ENCODE results near the gene CDH23. TPM values are rescaled to one million over a fixed set of nuclear protein-coding genes. Genes with fewer than 3 reads are reported as not detected.

Gene CDH23
- polyA plus RNA-seq, 2 of the 4 experiments (the other 2 are of a cell fraction) = 1.1 to 2.3 TPM

GRCh38 chr10:71365366-71365765 is 31.4 kb upstream of the CDH23 start:
- no peak for ATAC-seq
- CTCF ChIA-PET = interaction anchor here (0.6 to 47.4 kb wide), 11 partner anchors 9 to 352 kb away, joined by 3 to 977 read pairs (median 5); partner anchors contain the start of gene SLC29A3
- H3K4me3 ChIP-seq = no peak overlapping the region
- FAIRE-seq = no peak
- TF ChIP-seq POLR2AphosphoS2 (conservative IDR thresholded peaks at IDR 0.05; ENCODE audit: low read length) (no peak), MAX (IDR thresholded peaks at IDR 0.05) (no peak), CBX8 (IDR thresholded peaks at IDR 0.05) (no peak), RCOR1 (IDR thresholded peaks at IDR 0.05; ENCODE audit: low read depth, low read length) (no peak), JUN (IDR thresholded peaks at IDR 0.05) (no peak), EHF (CRISPR knock-in tag; IDR thresholded peaks at IDR 0.05) (no peak)
- H3K9me3 ChIP-seq = no peaks in the 10 kb centered on the region
- POLR2A ChIA-PET = interaction anchor here (1.6 to 2.4 kb wide), 3 partner anchors 11 to 46 kb away, joined by 8 to 24 read pairs (median 23); partner anchors contain the start of gene SLC29A3
- H3K4me2 ChIP-seq = peak overlapping the region; percentile 31; the same call in 2 of the 3 replicates
- DNase-seq (ENCODE audit: low read depth in 1 of 2, low spot score in 1 of 2) = no peak
- 95% methylated on average over 6 of the region's 6 CpGs for WGBS (ENCODE audit: missing lambda C conversion rate)
- peak overlapping the region; percentile 68 to 85 for H3K27ac ChIP-seq
- H3K4me1 ChIP-seq = peaks cover 17% of the 10 kb centered on the region

- peaks cover 17% of the 10 kb centered on the region for H3K4me1 ChIP-seq
- ChIA-PET POLR2A (interaction anchor here (1.6 kb wide), 1 partner anchor 10 kb away, joined by 8 read pairs; no protein-coding TSS in a partner anchor), CTCF (interaction anchor here (0.9 to 47.4 kb wide), 6 partner anchors 10 to 241 kb away, joined by 3 to 977 read pairs (median 5); partner anchors contain the start of gene SLC29A3)
- H3K9me3 ChIP-seq = no peaks in the 10 kb centered on the region
- 87% methylated on average over 8 of the region's 8 CpGs for WGBS (ENCODE audit: missing lambda C conversion rate)
- no peak overlapping the region for H3K4me3 ChIP-seq
- H3K4me2 ChIP-seq = no peak overlapping the region
- no peak for TF ChIP-seq JUN (IDR thresholded peaks at IDR 0.05)
- TF ChIP-seq HMGXB4 (CRISPR knock-in tag; IDR thresholded peaks at IDR 0.05; ENCODE audit: borderline replicate concordance) = no peak
- TF ChIP-seq ATOH8 (CRISPR knock-in tag; IDR thresholded peaks at IDR 0.05; ENCODE audit: low read depth) = no peak
- TF ChIP-seq RARB (CRISPR knock-in tag; IDR thresholded peaks at IDR 0.05) = no peak
- no peak for TF ChIP-seq JUNB (IDR thresholded peaks at IDR 0.05)
- TF ChIP-seq USF2 (IDR thresholded peaks at IDR 0.05) = no peak
- no peak for TF ChIP-seq ESRRA (IDR thresholded peaks at IDR 0.05; ENCODE audit: borderline replicate concordance, low read length)
- TF ChIP-seq FOSL2 (IDR thresholded peaks at IDR 0.05) = no peak
- no peak for TF ChIP-seq FOSL2 (CRISPR knock-in tag; IDR thresholded peaks at IDR 0.05)
- TF ChIP-seq EHMT2 (IDR thresholded peaks at IDR 0.05; ENCODE audit: low read depth) = no peak
- TF ChIP-seq CBX2 (IDR thresholded peaks at IDR 0.05; ENCODE audit: borderline replicate concordance, low read depth) = no peak
- no peak for TF ChIP-seq MAZ (IDR thresholded peaks at IDR 0.05; ENCODE audit: borderline replicate concordance, low read depth, low read length)
- TF ChIP-seq ZC3H11A (IDR thresholded peaks at IDR 0.05) = no peak
- TF ChIP-seq HDAC2 (IDR thresholded peaks at IDR 0.05) = no peak
- no peak for DNase-seq (ENCODE audit: low read depth in 1 of 2, low spot score in 1 of 2)
- peak overlapping the region in 1 of 2 experiments; percentile 42; a peak in 1 of 6 replicates for H3K27ac ChIP-seq
- ATAC-seq = no peak
- no peak for FAIRE-seq
These were observed 30.0 kb upstream of the CDH23 start for GRCh38 chr10:71366690-71367089.

- ATAC-seq = no peak
- no peak for DNase-seq (ENCODE audit: low read depth in 1 of 2, low spot score in 1 of 2)
- ChIA-PET CTCF (interaction anchor here (0.6 to 47.4 kb wide), 6 partner anchors 9 to 676 kb away, joined by 3 to 977 read pairs (median 5); partner anchors contain the start of gene SLC29A3), POLR2A (interaction anchor here (1.9 kb wide), 1 partner anchor 10 kb away, joined by 5 read pairs; no protein-coding TSS in a partner anchor)
- FAIRE-seq = no peak
- no peak overlapping the region for H3K4me3 ChIP-seq
- peaks cover 17% of the 10 kb centered on the region for H3K4me1 ChIP-seq
- H3K27ac ChIP-seq = peak overlapping the region in 1 of 2 experiments; percentile 42; a peak in 2 of 6 replicates
- no peak overlapping the region for H3K4me2 ChIP-seq
- no peaks in the 10 kb centered on the region for H3K9me3 ChIP-seq
- WGBS (ENCODE audit: missing lambda C conversion rate) = 100% methylated on average over 1 of the region's 2 CpGs
- TF ChIP-seq HOXB5 (CRISPR knock-in tag; IDR thresholded peaks at IDR 0.05) (no peak), POLR2AphosphoS2 (conservative IDR thresholded peaks at IDR 0.05; ENCODE audit: low read length) (no peak), ELK1 (IDR thresholded peaks at IDR 0.05; ENCODE audit: low read depth, low read length) (no peak), CHD2 (IDR thresholded peaks at IDR 0.05; ENCODE audit: low read length, partially characterized antibody) (no peak), ZSCAN20 (CRISPR knock-in tag; IDR thresholded peaks at IDR 0.05) (no peak), EHF (CRISPR knock-in tag; IDR thresholded peaks at IDR 0.05) (no peak), E2F6 (IDR thresholded peaks at IDR 0.05; ENCODE audit: borderline replicate concordance, low read depth) (no peak), CHD4 (IDR thresholded peaks at IDR 0.05; ENCODE audit: borderline replicate concordance) (no peak), POLR2A (IDR thresholded peaks at IDR 0.05; ENCODE audit: low read length) (no peak), CBX2 (IDR thresholded peaks at IDR 0.05; ENCODE audit: borderline replicate concordance, low read depth) (no peak), NPAS2 (CRISPR knock-in tag; IDR thresholded peaks at IDR 0.05; ENCODE audit: borderline replicate concordance) (no peak), HOXB13 (CRISPR knock-in tag; IDR thresholded peaks at IDR 0.05; ENCODE audit: low read depth) (no peak), GATA3 (IDR thresholded peaks at IDR 0.05; ENCODE audit: borderline replicate concordance) (no peak), ZNF302 (CRISPR knock-in tag; IDR thresholded peaks at IDR 0.05) (no peak)
These were observed 29.4 kb upstream of the CDH23 start for GRCh38 chr10:71367271-71367670.

Data from A549 (cell line).